Aorta (tissue), 5 donors: ENCODE results near the gene SLC37A3. TPM values are rescaled to one million over a fixed set of nuclear protein-coding genes. Genes with fewer than 3 reads are reported as not detected.

Experiments used
- ATAC-seq: fragments of 200-7000 bp; cut with Tn5 transposase; one replicate; pipeline ENCODE4 v1.9.1; 2022; ENCODE audit warnings: moderate library complexity; ENCODE audit not compliant: low FRiP score
- DNase-seq, 2 donors: peaks; one replicate each; pipeline ENCODE4 v3.0.0-alpha.2; 2020
- H3K27ac ChIP-seq, 2 donors: one replicate each; pipeline ENCODE4 v1.5.1; 2013; ENCODE audit warnings: low read length in 2 of 2, mild to moderate bottlenecking in 2 of 2, moderate library complexity in 2 of 2, control low read depth in 1 of 2, inconsistent platforms in 1 of 2, low read depth in 1 of 2
- H3K27me3 ChIP-seq, 2 donors: one replicate each; pipeline ENCODE4 v1.6.1; 2013; ENCODE audit warnings: control low read depth in 1 of 2, low read length in 1 of 2, mild to moderate bottlenecking in 1 of 2, moderate library complexity in 1 of 2; ENCODE audit not compliant: insufficient read depth in 2 of 2, control insufficient read depth in 1 of 2
- H3K36me3 ChIP-seq, 2 donors: one replicate each; pipeline ENCODE4 v1.6.1; 2013; ENCODE audit warnings: control low read depth in 1 of 2, low read length in 1 of 2, mild to moderate bottlenecking in 1 of 2; ENCODE audit not compliant: insufficient read depth in 2 of 2, control insufficient read depth in 1 of 2
- H3K4me1 ChIP-seq, 2 donors: one replicate each; pipeline ENCODE4 v1.6.1; 2013; ENCODE audit warnings: low read length in 2 of 2, control low read depth in 1 of 2, mild to moderate bottlenecking in 1 of 2, moderate library complexity in 1 of 2; ENCODE audit not compliant: insufficient read depth in 2 of 2, control insufficient read depth in 1 of 2
- H3K4me3 ChIP-seq, 2 donors: one replicate each; pipeline ENCODE4 v1.5.1; 2013; ENCODE audit warnings: low read length in 2 of 2, control low read depth in 1 of 2, mild to moderate bottlenecking in 1 of 2
- H3K9me3 ChIP-seq: one replicate; pipeline ENCODE4 v1.6.1; 2013; ENCODE audit warnings: mild to moderate bottlenecking, low read length; ENCODE audit not compliant: control insufficient read depth
- WGBS, 2 donors: extraction: QIAGEN DNeasy Blood & Tissue Kit; methylation state at CpG; one replicate each; pipeline ENCODE4 v1.1.7; 2013; 5-methylcytosine and 5-hydroxymethylcytosine counted together
- intact Hi-C, 2 donors: fragments of 100-400 bp; cut with DNase I; formaldehyde crosslinking; loops; one replicate each; pipeline versions ENCODE4 v1.14.2 to v1.15.0; 2022
- long read RNA-seq, 2 donors: library from polyadenylated mRNA; unstranded; transcript quantifications; one replicate each; pipeline ENCODE4 v2.0.0, GENCODE V29; 2020 to 2021
- polyA plus RNA-seq, 2 donors: library from polyadenylated mRNA; stranded (reverse); fragments of 200-250 nt; gene quantifications; one replicate each; pipeline ENCODE4 v1.2.3, GENCODE V29; 2013
- total RNA-seq, 2 donors: library from RNA; stranded (reverse); fragmentation: NEBNext Ultra II Directional; extraction: Animal tissue kit (Norgen Biotek cat#: 25700); gene quantifications; one replicate each; pipeline ENCODE4 v1.2.1, GENCODE V29; 2021
- donor health status: healthy with polysubstance abuse.
- donor health status: Bipolar disorder and iron deficiency.
- donor health status: DM: no; HTN: no; CAD: no.
- donor health status: DM: no; HTN: no; CAD: no.
- donor health status: DM: yes; HTN: yes; CAD: no.

SLC37A3 gene, protein sequence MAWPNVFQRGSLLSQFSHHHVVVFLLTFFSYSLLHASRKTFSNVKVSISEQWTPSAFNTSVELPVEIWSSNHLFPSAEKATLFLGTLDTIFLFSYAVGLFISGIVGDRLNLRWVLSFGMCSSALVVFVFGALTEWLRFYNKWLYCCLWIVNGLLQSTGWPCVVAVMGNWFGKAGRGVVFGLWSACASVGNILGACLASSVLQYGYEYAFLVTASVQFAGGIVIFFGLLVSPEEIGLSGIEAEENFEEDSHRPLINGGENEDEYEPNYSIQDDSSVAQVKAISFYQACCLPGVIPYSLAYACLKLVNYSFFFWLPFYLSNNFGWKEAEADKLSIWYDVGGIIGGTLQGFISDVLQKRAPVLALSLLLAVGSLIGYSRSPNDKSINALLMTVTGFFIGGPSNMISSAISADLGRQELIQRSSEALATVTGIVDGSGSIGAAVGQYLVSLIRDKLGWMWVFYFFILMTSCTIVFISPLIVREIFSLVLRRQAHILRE
- total RNA-seq, result 10 to 100 TPM; 47.1 to 58.5 TPM
- polyA plus RNA-seq, result 10 to 100 TPM; 22.8 to 44.4 TPM
- long read RNA-seq, donor 1, transcript SLC37A3-201 (15 exons, 3,349 nt), result major isoform, 15 of 60 reads
- long read RNA-seq, donor 1, partial matches to known transcripts, result 14 of 60 reads
- long read RNA-seq, donor 1, other reads (novel, unspliced or antisense), result 25 of 60 reads
- long read RNA-seq, donor 2, transcript SLC37A3-201 (15 exons, 3,349 nt), result major isoform, 16 of 32 reads
- long read RNA-seq, donor 2, partial matches to known transcripts, result 3 of 32 reads
- long read RNA-seq, donor 2, other reads (novel, unspliced or antisense), result 11 of 32 reads

DNA sequence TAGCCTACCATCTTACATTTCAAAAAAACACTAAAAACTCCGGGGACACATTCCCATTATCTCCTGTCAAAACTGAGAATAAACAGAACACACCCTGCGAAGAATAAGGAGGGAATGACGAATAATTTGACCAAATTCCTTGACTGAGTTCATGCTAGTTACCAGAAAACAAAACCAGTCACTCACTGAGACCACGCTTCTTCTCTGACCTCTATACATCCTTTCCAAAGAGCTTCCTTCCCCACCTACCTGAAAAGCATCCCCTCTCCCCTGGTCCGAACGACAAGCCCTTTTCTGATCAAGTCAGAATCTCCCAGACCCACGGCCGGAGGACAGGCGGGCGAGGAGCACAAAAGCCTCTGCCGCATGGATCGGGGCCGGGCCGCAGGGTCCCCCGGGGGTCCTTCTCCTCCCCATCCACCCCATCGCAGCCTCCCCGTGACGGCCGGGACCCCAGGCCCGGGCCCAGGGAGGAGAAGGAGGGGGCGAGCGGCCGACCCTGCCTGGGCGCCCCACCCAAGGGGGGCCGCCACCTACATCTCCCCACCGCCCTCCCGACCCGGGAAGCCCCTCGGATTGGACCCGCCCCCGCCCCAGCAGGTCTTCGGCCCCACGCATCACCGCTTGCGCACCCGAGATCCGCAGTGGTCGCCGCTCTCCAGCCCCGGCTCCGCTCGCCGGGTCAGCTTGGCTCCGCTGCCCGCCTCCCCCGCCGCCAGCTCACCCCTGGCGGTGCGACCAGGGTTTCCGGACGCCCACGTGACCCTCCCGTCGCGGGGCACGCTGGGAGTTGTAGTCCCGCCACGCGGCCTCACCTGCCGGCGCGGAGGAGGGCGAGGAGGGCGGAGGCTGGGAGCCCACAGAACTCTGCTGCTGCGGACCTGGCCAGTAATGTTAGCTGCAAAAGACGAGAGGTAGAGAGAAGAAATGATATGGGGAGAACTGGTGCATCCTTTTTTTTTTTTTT lies at the start of gene SLC37A3:
Gene SLC37A3, minus strand, starts transcription at position 747 of the 967 bp plus-strand sequence. CDS start 16,004 bp downstream, outside the sequence.
- DNase-seq (peak; percentile 89 to 96), ATAC-seq (peak; percentile 96)
- intact Hi-C loops, result no loop called here
- no peaks in the 10 kb centered on the region for H3K4me1 ChIP-seq
- 0 to 1% methylated on average over 55 to 66 of the region's 66 CpGs for WGBS, 2 donors
- peaks cover 0 to 2% of the 10 kb centered on the region in 2 donors for H3K27me3 ChIP-seq
- H3K27ac ChIP-seq, result peak within 1 kb of the TSS in 1 of 2 donors; percentile 79
- H3K9me3 ChIP-seq, result no peaks in the 10 kb centered on the region
- H3K36me3 ChIP-seq, result no peaks in the 10 kb centered on the region
- H3K4me3 ChIP-seq, result peak within 1 kb of the TSS; percentile 84 to 99

DNA sequence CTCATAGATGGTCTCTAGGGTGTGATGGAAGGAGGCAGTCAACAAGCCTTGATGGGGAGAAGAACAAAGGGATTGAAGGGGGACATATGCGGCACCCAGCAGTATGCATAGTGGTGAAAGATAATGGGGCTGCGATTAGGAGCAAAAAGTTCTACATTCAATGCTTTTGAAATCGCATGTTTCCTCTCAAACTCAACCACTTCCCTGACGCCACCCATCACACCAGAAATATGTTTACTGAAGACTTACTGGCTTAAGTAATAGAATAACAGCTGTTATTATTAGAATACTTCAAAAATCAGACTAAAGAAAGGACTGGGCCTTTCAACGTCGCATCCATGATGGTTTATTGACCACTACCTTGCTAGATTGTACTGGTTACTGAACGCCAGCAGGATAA lies 49.5 kb upstream of the SLC37A3 start:
- Histone ChIP-seq H3K36me3 (peaks cover 0 to 2% of the 10 kb centered on the region in 2 donors), H3K27me3 (no peaks in the 10 kb centered on the region), H3K4me1 (no peaks in the 10 kb centered on the region), H3K9me3 (no peaks in the 10 kb centered on the region), H3K27ac (no peak overlapping the region), H3K4me3 (no peak overlapping the region)
- ATAC-seq (no peak), DNase-seq (peak in 1 of 2 donors; percentile 2)
- WGBS, 2 donors, result 81 to 90% methylated on average over 7 of the region's 7 CpGs
- intact Hi-C loops, result no loop called here

DNA sequence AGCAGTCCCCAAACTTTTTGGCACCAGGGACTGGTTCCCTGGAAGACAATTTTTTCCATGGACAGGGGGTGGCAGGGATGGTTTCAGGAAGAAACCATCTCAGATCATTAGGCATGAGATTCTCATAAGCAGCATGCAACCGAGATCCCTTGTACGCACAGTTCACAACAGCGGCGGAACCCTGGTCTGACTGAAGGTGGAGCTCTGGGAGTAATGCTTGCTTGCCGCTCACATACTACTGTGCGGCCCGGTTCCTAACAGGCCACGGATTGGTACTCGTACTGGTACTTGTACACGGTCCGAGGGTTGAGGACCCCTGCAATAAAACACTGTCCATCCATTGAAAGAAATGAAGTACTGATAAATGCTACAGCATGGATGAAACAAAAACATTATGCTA lies 48.1 kb upstream of the SLC37A3 start:
- H3K9me3 ChIP-seq, result no peaks in the 10 kb centered on the region
- ATAC-seq (no peak), DNase-seq (peak in 1 of 2 donors; percentile 38)
- no peaks in the 10 kb centered on the region for H3K4me1 ChIP-seq
- no peak overlapping the region for H3K4me3 ChIP-seq
- H3K27ac ChIP-seq, result no peak overlapping the region
- no peaks in the 10 kb centered on the region for H3K27me3 ChIP-seq
- intact Hi-C loops, result no loop called here
- no peaks in the 10 kb centered on the region for H3K36me3 ChIP-seq
- WGBS, 2 donors, result 97% methylated on average over 11 of the region's 11 CpGs

DNA sequence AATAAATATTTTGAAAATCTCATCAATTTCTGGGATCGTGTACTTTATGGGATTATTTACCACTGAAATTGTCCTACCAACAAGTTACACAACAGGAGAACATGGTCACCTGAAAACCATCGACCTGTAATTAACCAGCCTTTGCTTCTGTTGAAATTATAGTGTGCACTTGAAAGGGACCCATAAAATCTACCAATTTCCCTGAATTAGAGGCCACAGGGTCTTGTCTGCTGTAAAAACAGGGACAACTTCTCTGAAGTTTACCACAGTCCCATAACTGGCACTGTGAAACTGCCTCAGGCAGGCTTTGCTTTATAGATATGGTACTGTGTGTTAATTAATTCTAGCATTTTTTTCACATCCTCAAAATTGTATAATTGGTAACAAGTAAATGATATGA lies 43.2 kb upstream of the SLC37A3 start:
- Histone ChIP-seq H3K4me3 (no peak overlapping the region), H3K4me1 (no peaks in the 10 kb centered on the region), H3K27me3 (no peaks in the 10 kb centered on the region), H3K9me3 (no peaks in the 10 kb centered on the region), H3K27ac (no peak overlapping the region), H3K36me3 (no peaks in the 10 kb centered on the region)
- DNase-seq (no peak), ATAC-seq (no peak)
- intact Hi-C loops, result no loop called here
- 86 to 88% methylated on average over 2 of the region's 2 CpGs for WGBS, 2 donors

DNA sequence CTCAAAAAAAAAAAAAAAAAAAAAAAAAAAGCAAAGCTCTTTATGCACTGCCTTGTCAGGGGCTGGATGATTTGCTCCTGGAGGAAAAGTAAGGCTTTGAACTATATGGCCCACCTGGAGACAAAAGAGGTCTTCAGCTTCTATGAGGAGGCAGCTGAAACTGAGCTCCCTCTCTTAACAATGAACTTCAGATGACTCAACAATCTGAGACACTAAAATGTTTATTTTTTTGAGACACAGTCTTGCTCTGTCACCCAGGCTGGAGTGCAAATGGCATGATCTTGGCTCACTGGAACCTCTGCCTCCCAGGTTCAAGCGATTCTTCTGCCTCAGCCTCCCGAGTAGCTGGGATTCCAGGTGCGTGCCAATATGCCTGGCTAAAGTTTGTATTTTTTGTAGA lies 42.3 kb upstream of the SLC37A3 start:
- no peak overlapping the region for H3K4me3 ChIP-seq
- H3K36me3 ChIP-seq, result no peaks in the 10 kb centered on the region
- no peaks in the 10 kb centered on the region for H3K27me3 ChIP-seq
- no peak overlapping the region for H3K27ac ChIP-seq
- H3K4me1 ChIP-seq, result no peaks in the 10 kb centered on the region
- ATAC-seq (no peak), DNase-seq (peak in 1 of 2 donors; percentile 1)
- H3K9me3 ChIP-seq, result no peaks in the 10 kb centered on the region
- intact Hi-C loops, result no loop called here
- WGBS, 2 donors, result 80 to 91% methylated on average over 3 of the region's 3 CpGs

DNA sequence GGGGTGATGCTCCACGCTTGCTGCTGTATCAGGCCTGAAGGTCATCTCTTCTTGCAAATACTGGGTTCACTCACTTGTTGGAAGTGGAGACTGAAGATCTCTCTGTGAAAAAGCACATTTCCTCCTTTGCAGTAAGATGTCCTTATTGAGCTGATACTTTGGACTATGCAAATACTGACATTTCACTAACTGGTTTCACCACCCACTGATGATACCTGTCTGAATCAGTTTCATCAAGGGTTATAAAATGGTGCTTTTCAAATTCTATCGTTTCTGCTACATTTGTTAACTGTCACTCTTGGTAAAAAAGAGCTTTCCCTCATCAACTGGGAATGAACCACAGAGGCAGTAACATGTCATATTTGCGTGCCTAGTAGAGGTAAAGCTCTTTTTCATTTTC lies 41.0 kb upstream of the SLC37A3 start:
- Histone ChIP-seq H3K9me3 (no peaks in the 10 kb centered on the region), H3K4me3 (no peak overlapping the region), H3K27ac (no peak overlapping the region), H3K4me1 (no peaks in the 10 kb centered on the region), H3K36me3 (no peaks in the 10 kb centered on the region), H3K27me3 (no peaks in the 10 kb centered on the region)
- ATAC-seq, result no peak
- intact Hi-C loops, result no loop called here
- no peak for DNase-seq
- 83% methylated on average over 3 of the region's 3 CpGs for WGBS, 2 donors

DNA sequence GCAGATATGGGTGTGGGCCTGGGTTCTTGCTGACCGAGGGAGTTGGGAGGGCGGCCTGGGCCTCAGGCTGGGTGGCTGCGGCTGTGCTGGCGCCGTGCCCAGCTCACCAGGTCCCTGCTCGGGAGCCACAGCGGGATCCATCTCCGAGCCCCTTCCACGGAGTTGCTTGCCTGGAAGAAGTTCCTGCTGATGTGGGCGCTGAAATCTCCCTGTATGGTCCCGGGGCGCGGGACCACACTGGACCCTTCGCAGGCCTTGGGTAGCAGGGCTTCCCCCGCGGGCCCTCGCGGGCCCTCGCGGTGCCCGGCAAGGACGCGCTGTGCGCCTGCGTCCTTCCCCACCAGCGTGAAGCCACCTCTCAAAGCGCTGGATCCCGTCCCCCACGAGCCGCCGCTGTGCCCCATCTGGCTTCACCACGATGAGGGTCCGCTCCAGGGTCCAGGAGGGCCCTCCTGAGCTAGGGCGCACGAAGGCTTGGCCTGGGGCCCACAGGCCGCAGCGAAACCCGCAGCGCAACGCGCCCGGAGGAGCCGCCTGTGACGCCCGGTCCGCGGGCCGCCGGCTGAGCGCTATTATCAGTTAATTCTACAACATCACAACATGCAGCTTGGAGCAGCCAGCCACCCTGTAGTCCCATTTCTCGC lies 37.0 kb upstream of the SLC37A3 start:
- Histone ChIP-seq H3K27me3 (no peaks in the 10 kb centered on the region), H3K4me3 (no peak overlapping the region), H3K4me1 (no peaks in the 10 kb centered on the region), H3K27ac (no peak overlapping the region), H3K36me3 (no peaks in the 10 kb centered on the region), H3K9me3 (no peaks in the 10 kb centered on the region)
- WGBS, 2 donors, result 31% methylated on average over 48 to 51 of the region's 51 CpGs
- peak; percentile 15 for ATAC-seq
- peak in 1 of 2 donors; percentile 74 for DNase-seq
- intact Hi-C loops, result no loop called here

DNA sequence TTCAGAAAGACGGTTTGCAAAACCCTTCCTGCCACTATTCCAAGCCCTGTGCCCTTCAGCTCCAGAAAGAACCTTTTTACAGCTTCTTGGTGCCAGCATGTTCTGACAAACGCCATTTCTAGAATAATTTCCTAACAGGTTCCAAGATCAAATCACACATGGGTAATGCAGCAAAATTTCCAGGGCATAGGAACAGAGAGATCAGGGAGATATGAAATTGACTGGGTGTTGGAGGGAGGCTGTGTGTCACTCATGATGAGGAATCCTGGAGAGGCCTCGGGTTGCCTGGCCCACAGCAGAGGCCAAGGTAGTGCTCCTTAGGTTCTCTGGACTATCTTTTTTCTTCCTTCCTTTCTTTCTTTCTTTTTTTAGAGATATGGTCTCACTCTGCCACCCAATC lies 35.1 kb upstream of the SLC37A3 start:
- DNase-seq (peak in 1 of 2 donors; percentile 30), ATAC-seq (no peak)
- H3K4me3 ChIP-seq, result no peak overlapping the region
- intact Hi-C loops, result no loop called here
- no peak overlapping the region for H3K27ac ChIP-seq
- no peaks in the 10 kb centered on the region for H3K9me3 ChIP-seq
- 82 to 83% methylated on average over 3 of the region's 3 CpGs for WGBS, 2 donors
- no peaks in the 10 kb centered on the region for H3K27me3 ChIP-seq
- no peaks in the 10 kb centered on the region for H3K36me3 ChIP-seq
- H3K4me1 ChIP-seq, result no peaks in the 10 kb centered on the region
